SU-DHL-6 (cell line): ENCODE results near the gene KLHL24.

Experiments used
- H2AFZ ChIP-seq: fragments of 200-600 bp; sonication (generic); 2 replicates; pipeline ENCODE4 v1.6.1; 2014; ENCODE audit warnings: low read depth, mild to moderate bottlenecking, moderate library complexity, mixed read lengths, antibody characterized with exemption, low read length; ENCODE audit not compliant: severe bottlenecking
- H3F3A ChIP-seq: fragments of 200-600 bp; shearing (Covaris generic); 2 replicates; pipeline ENCODE4 v1.6.0; 2016; ENCODE audit warnings: antibody characterized with exemption, mild to moderate bottlenecking; ENCODE audit not compliant: insufficient read depth
- H3K27ac ChIP-seq: fragments of 200-600 bp; sonication (generic); 2 replicates; pipeline ENCODE4 v1.5.1; 2016; ENCODE audit warnings: low read depth, mild to moderate bottlenecking, low read length, moderate library complexity, mixed read lengths
- H3K27me3 ChIP-seq: fragments of 200-600 bp; sonication (generic), shearing (Covaris generic); 2 replicates; pipeline ENCODE4 v1.6.0; 2014; ENCODE audit warnings: mild to moderate bottlenecking, low read length
- H3K36me3 ChIP-seq: fragments of 200-600 bp; sonication (generic); 2 replicates; pipeline ENCODE4 v1.6.1; 2014; ENCODE audit warnings: mild to moderate bottlenecking, low read length, mixed read lengths
- H3K4me2 ChIP-seq: fragments of 300-600, 200-600 bp; shearing (Covaris generic), sonication (generic); 2 replicates; pipeline ENCODE4 v1.6.0; 2014; ENCODE audit warnings: low read length, low read depth, mild to moderate bottlenecking; ENCODE audit not compliant: poor library complexity, severe bottlenecking
- H3K4me3 ChIP-seq: fragments of 200-600 bp; sonication (generic); 2 replicates; pipeline ENCODE4 v1.5.1; 2014; ENCODE audit warnings: antibody characterized with exemption, low read length, mild to moderate bottlenecking, mixed read lengths; ENCODE audit not compliant: insufficient read depth, poor library complexity, severe bottlenecking
- H3K79me2 ChIP-seq: fragments of 200-600 bp; sonication (generic); 2 replicates; pipeline ENCODE4 v1.6.1; 2014; ENCODE audit warnings: mild to moderate bottlenecking, low read length, moderate library complexity; ENCODE audit not compliant: insufficient read depth
- H3K9ac ChIP-seq: fragments of 200-600 bp; sonication (generic); 2 replicates; pipeline ENCODE4 v1.7.0; 2014; ENCODE audit warnings: mild to moderate bottlenecking, low read length
- H3K9me2 ChIP-seq: fragments of 200-600 bp; sonication (generic); replicated peaks from 2 replicates; pipeline ENCODE4 v1.6.1; 2014; ENCODE audit warnings: low read length; ENCODE audit not compliant: insufficient read depth
- H3K9me3 ChIP-seq: fragments of 200-600 bp; sonication (generic); 2 replicates; pipeline ENCODE4 v1.6.1; 2014; ENCODE audit warnings: low read length, mixed read lengths; ENCODE audit not compliant: insufficient read depth
- H4K20me1 ChIP-seq: fragments of 200-600 bp; sonication (generic); 2 replicates; pipeline ENCODE4 v1.6.1; 2014; ENCODE audit warnings: low read depth, mild to moderate bottlenecking, antibody characterized with exemption, low read length, moderate library complexity, mixed read lengths
- CTCF ChIP-seq: fragments of 200-600 bp; sonication (generic); IDR thresholded peaks from one replicate; pipeline ENCODE4 v1.5.1; 2017; ENCODE audit warnings: antibody characterized with exemption, mild to moderate bottlenecking, low read length, moderate library complexity; ENCODE audit not compliant: insufficient read depth, poor library complexity, severe bottlenecking
- EZH2phosphoT487 ChIP-seq: fragments of 200-600 bp; sonication (generic), shearing (Covaris generic); conservative IDR thresholded peaks from 2 replicates; pipeline ENCODE4 v1.6.1; 2018; ENCODE audit warnings: mild to moderate bottlenecking, antibody characterized with exemption, low read length, moderate library complexity, mixed read lengths

The KLHL24 gene

GRCh38 chr3:183645254-183645653 is 9.8 kb downstream of the KLHL24 start:
- Histone ChIP-seq H3K27ac (no peak overlapping the region), H3K9me2 (no peaks in the 10 kb centered on the region), H3K27me3 (no peaks in the 10 kb centered on the region), H3K79me2 (no peaks in the 10 kb centered on the region), H2AFZ (no peak overlapping the region), H3K36me3 (no peaks in the 10 kb centered on the region), H3K9me3 (no peaks in the 10 kb centered on the region), H3K9ac (no peak overlapping the region), H3K4me3 (no peak overlapping the region), H4K20me1 (no peaks in the 10 kb centered on the region), H3K4me2 (no peak overlapping the region), H3F3A (no peaks in the 10 kb centered on the region)
- TF ChIP-seq EZH2phosphoT487 (no peak), CTCF (no peak)

GRCh38 chr3:183650554-183650953 is 15.1 kb downstream of the KLHL24 start:
- H3K9ac ChIP-seq, result no peak overlapping the region
- H4K20me1 ChIP-seq, result no peaks in the 10 kb centered on the region
- H2AFZ ChIP-seq, result no peak overlapping the region
- peaks cover 28% of the 10 kb centered on the region; the same call in 1 of the 2 replicates for H3K9me3 ChIP-seq
- TF ChIP-seq CTCF (no peak), EZH2phosphoT487 (no peak)
- H3K9me2 ChIP-seq, result no peaks in the 10 kb centered on the region
- H3K4me3 ChIP-seq, result no peak overlapping the region
- H3F3A ChIP-seq, result no peaks in the 10 kb centered on the region
- H3K36me3 ChIP-seq, result peaks cover 30% of the 10 kb centered on the region
- H3K27me3 ChIP-seq, result no peaks in the 10 kb centered on the region
- no peak overlapping the region for H3K27ac ChIP-seq
- no peaks in the 10 kb centered on the region for H3K79me2 ChIP-seq
- H3K4me2 ChIP-seq, result no peak overlapping the region

- Histone ChIP-seq H3K27me3 (no peaks in the 10 kb centered on the region), H3K4me3 (no peak overlapping the region), H3K9me2 (no peaks in the 10 kb centered on the region), H3F3A (no peaks in the 10 kb centered on the region), H4K20me1 (no peaks in the 10 kb centered on the region), H3K79me2 (no peaks in the 10 kb centered on the region), H3K9ac (no peak overlapping the region), H3K4me2 (no peak overlapping the region), H3K27ac (no peak overlapping the region), H2AFZ (no peak overlapping the region), H3K36me3 (peaks cover 30% of the 10 kb centered on the region), H3K9me3 (peaks cover 28% of the 10 kb centered on the region; the same call in 1 of the 2 replicates)
- no peak for TF ChIP-seq EZH2phosphoT487
- no peak for TF ChIP-seq CTCF
Measured at GRCh38 chr3:183653209-183654064, 18.0 kb downstream of the KLHL24 start.
